22Rv1 (cell line): ENCODE data around the gene RRP9.

ENCODE experiments used
- CTCF ChIP-seq: fragments of 450-650 bp; IDR thresholded peaks from 2 replicates; pipeline ENCODE4 v1.5.1; 2017; ENCODE audit warnings: mild to moderate bottlenecking
- ZFX ChIP-seq: fragments of 450-650 bp; IDR thresholded peaks from 2 replicates; pipeline ENCODE4 v1.6.1; 2017; ENCODE audit warnings: antibody characterized with exemption, borderline replicate concordance

DNA sequence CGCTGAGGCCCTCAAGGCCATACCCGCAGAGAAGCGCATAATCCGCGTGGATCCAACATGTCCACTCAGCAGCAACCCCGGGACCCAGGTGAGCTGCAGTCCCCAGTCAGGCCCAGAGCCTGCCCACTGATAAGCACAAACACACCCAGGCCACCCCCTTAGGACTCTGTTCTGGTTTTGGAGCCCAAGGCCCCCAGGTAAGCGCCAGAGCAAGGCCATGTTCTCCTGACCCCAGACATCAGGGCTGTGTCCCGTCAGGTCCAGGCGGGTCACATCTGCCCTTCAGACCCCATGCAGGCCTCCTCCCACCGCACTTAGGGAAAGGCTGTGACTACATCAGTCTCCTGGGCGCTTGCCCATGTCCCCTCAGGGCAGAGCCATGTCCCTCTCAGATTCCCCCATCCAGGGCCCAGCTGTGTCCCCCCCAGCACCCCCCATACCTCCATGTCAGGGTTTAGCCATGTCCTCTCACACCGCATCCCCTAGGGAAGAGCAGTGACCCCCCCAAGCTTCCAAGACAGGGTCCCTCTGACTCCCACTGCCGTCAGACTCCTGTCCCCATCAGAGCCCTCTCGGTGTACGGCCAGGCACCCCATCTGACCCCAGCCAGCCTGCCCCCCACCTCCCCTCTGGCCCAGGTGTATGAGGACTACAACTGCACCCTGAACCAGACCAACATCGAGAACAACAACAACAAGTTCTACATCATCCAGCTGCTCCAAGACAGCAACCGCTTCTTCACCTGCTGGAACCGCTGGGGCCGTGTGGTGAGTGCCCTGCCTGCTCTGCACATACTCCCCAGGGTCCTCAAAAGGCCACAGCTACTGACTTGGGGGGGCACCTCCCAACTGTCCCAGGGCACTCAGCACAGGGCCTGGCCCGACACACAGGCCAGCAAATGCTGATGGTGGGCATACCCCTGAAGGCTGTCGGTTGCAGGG, 2.0 kb upstream of the RRP9 start:
- TF ChIP-seq CTCF (no peak), ZFX (no peak)
